ENCODE data around the gene NXPE3.
"Not testable (repeated sequence)": the region's sequence is repeated elsewhere in the genome, so short reads cannot be mapped to it uniquely, and the experiment has no call there.

NXPE3 gene

GRCh38 chr3:101779047-101779821 is at the start of gene NXPE3:
NXPE3 (plus strand) TSS chr3:101779211; CDS start chr3:101785597, 6,386 bp downstream.
- peak within 1 kb of the TSS; percentile 75 for H3K4me3 ChIP-seq (replicated peaks; ENCODE audit: low read depth, low read length)
- peak; percentile 74 for DNase-seq (ENCODE audit: low read depth)
- TF ChIP-seq CTCF (IDR thresholded peaks at IDR 0.05; ENCODE audit: low read length, missing control alignments): no peak

GRCh38 chr3:101729586-101729985 is 49.4 kb upstream of the NXPE3 start:
- H3K4me3 ChIP-seq (replicated peaks; ENCODE audit: low read depth, low read length): no peak overlapping the region
- no peak for DNase-seq (ENCODE audit: low read depth)
- no peak for TF ChIP-seq CTCF (IDR thresholded peaks at IDR 0.05; ENCODE audit: low read length, missing control alignments)

- no peak for TF ChIP-seq CTCF (IDR thresholded peaks at IDR 0.05; ENCODE audit: low read length, missing control alignments)
- DNase-seq (ENCODE audit: low read depth): no peak
- no peak overlapping the region for H3K4me3 ChIP-seq (replicated peaks; ENCODE audit: low read depth, low read length)
Measured at GRCh38 chr3:101730839-101731238, 48.2 kb upstream of the NXPE3 start.

GRCh38 chr3:101732240-101732641 is 46.8 kb upstream of the NXPE3 start:
- DNase-seq (ENCODE audit: low read depth): no peak
- no peak for TF ChIP-seq CTCF (IDR thresholded peaks at IDR 0.05; ENCODE audit: low read length, missing control alignments)
- H3K4me3 ChIP-seq (replicated peaks; ENCODE audit: low read depth, low read length): no peak overlapping the region

- DNase-seq (ENCODE audit: low read depth): no peak
- H3K4me3 ChIP-seq (replicated peaks; ENCODE audit: low read depth, low read length): no peak overlapping the region
- no peak for TF ChIP-seq CTCF (IDR thresholded peaks at IDR 0.05; ENCODE audit: low read length, missing control alignments)
Measured at GRCh38 chr3:101735833-101736232, 43.2 kb upstream of the NXPE3 start.

GRCh38 chr3:101741914-101742313 is 37.1 kb upstream of the NXPE3 start:
- not testable (repeated sequence) for DNase-seq (ENCODE audit: low read depth)

GRCh38 chr3:101744811-101745210 is 34.2 kb upstream of the NXPE3 start:
- H3K4me3 ChIP-seq (replicated peaks; ENCODE audit: low read depth, low read length): no peak overlapping the region
- TF ChIP-seq CTCF (IDR thresholded peaks at IDR 0.05; ENCODE audit: low read length, missing control alignments): no peak
- DNase-seq (ENCODE audit: low read depth): no peak

More at GRCh38 chr3:101741914-101742313, 37.1 kb upstream of the NXPE3 start:
- H3K4me3 ChIP-seq (replicated peaks; ENCODE audit: low read depth, low read length): not testable (repeated sequence)

GRCh38 chr3:101745934-101746333 is 33.1 kb upstream of the NXPE3 start:
- H3K4me3 ChIP-seq (replicated peaks; ENCODE audit: low read depth, low read length); DNase-seq (ENCODE audit: low read depth): not testable (repeated sequence)

GRCh38 chr3:101753386-101754113 is 25.5 kb upstream of the NXPE3 start:
- H3K4me3 ChIP-seq (replicated peaks; ENCODE audit: low read depth, low read length); DNase-seq (ENCODE audit: low read depth): not testable (repeated sequence)
